Measurements from ENCODE around the gene FBXO41.

Gene FBXO41

DNA sequence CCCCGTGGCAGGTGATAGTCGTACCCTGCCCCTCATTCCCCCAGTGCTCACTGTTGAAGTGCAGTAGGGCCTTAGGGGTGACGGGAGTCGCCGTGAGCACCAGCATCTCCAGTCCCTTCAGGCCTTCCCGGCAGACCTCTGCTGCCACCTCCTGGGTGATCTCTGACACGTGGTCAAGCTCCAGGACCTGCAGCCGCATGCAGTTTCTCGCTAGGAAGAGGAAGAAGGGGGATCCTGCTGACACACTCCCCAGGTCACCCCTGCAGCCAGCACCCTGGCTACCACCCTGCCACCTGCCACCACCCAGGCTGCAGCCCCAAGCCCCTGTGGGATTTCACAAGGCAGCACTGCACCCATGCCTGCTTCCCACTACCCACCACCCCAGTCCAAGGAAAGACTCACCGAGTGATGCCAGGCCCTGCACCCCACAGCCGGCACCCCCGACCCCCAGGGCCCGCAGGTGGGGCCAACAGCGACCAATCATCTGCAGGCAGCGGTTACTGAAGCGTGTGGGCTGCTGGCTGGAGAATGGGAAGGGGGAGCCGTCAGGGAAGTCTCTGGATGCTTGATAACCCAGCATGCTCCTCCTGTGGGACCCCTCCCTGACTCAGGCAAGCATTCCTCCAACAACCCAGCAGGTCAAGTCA is 23.8 kb downstream of the FBXO41 start:
- DNase-seq = no peak

DNA sequence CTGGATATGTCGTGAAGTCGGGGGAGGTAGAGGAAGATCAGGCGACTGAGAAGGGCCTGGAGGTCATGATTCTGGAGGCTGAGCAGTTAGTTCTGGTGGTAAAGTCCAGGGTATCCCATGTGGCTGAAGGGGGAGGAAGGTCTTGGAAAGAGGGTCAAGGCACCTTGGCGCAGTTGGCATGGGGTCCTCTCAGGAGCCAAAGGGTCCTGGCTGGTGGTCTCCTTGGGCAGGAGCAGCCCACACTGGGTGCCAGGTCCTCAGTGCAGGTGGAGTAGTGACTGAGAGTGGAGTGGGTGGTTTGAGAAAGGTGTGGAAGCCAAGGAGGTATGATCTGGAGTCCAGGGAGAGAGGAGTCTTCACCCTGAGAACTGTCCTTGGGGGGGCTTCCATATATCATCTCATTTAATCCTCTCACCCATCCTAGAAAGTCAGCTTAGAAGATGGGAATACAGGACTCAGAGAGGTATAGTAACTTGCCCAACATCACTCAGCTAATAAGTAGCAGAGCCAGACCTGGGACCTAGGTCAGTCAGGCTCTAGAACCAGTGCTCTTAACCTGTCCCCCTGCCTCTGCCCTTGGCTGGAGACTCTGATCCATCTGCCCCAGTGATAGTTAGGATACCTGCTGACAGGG is 24.5 kb downstream of the FBXO41 start:
- DNase-seq = no peak

DNA sequence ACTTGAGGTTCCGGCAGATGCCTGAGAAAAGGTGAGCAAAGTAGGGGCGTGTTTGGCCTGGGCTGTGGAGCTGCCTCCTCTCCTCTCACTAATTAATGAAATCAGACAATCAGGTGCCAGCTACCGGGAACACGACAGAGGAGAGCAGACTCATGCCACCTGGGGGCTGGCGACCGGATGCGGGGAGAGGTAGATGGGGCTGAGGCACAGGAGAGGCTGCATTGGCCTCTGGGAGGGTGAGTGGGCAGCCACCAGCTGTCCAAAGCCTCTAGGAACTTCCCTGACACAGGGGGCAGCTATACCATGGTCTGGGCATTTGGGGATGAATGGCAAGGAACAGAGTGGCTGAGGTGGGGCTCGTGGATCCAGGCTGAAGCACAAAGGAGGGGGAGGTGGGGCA is 25.0 kb downstream of the FBXO41 start:
- DNase-seq = no peak

DNA sequence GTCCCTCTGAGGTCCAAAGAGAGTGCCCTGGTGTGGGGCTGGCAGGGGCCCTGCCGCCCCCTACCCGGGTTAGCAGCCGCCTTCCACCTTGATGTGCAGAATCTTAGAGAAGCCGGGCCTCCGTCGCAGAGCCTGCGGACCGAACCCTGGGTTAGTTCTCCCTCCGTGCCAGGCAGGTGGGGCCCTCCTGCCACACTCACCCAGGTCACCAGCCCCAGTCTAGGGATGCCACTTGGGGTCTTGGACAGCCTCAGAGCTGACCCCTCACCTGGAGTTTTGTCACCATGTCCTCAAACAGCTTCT is 25.4 kb downstream of the FBXO41 start:
- no peak for DNase-seq

DNA sequence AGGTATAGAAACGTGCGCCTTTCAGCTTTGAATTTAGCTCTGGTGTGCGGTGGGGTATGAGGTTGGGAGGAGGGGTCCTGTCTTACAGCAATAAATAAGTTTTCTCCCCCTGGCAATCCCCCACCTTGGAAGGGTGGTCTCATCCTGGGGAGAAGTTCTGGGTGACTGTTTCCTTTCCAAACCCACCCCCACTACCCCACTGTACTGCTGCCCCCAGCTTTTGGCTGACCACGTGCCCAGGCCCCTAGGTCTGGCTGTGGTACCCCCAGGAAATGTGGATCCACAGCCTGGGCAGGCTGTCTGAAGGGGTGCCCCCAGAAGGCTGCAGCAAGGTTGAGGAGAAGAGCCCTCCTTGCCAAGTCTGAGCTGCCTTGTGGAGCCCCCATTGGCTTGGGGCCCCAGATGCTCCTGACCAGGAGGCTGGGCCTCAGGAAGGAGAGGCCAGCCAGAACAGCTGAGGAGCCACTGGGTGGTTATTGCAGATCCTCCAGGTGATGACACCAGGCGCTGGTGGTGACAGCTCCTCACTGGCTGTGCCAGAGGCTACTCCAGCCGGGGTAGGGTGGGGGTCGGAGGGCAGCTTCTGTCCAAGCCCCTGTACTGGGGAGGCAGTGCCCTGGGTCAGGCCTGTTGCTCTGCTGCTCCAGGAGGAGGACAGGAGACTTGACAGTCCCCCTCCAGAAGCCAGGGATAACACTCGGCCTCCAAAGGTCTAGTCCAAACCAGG is 25.9 kb downstream of the FBXO41 start:
- no peak for DNase-seq

DNA sequence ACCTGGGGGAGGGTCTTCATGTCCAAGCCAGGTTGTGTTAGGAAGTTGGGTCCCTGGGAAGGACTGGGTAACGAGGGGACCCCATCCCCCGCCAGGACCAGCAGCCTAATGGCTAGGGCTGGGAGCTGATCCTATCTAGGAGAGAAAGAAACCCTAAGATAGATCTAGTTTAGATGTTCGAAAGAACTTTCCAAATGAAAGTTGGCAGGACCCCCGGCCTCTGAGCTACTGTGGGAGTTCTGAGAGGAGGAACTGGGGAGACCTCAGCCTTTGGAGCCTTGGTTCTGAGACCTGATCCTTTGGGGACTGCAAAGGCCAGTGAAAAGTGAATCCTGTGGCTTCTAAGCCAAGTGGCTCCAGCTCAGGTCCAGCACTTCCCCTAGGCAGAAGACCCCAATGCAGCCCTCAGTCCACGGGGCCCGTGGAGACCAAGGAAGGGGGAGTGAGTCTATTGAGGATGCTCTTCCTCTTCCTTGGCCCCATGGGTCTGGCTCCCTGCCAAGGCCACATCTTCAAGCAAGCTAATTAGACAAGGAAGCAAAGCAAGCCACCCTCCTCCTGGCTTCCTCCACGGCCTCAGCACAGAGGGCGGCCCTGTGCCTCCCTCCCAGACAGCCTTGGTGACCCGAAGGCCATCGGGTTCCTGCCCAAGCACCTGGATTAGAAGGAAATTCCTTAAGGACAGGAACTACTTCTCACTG is 26.7 kb downstream of the FBXO41 start:
- no peak for DNase-seq

DNA sequence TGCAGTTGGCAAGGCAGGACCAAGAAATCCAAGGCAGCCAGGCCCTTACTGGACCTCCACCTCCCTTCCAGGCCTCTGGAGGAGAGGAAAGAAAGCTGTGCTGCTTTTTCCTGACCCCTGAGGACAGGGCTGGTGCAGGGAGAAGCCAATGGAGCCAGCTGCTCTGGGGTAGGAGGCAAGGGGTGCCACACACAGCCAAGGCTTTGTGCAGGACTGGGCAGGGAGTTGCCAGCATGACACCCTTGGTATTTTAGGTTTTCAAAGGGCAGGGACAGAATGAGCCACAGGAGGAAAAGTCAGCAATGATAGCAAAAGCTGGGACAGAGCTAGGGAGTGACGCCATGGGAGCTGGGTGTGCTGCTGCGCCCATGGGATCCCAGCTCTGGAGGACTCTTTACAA is 27.3 kb downstream of the FBXO41 start:
- DNase-seq = no peak

DNA sequence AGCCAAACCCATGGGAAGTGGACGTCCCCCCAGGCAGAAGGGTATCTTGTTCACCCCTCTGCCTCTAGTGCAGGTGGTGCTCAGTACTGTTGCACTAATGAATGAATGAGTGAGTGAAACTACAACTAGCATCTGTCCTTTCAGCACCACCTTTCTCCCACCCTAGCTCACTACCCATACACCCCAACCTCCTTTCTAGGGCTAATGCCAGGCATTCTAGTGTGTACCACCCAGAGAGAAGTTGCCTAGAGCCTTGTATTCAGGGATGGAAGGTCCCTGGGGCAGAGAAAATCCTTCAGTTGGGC is 27.7 kb downstream of the FBXO41 start:
- no peak for DNase-seq

DNA sequence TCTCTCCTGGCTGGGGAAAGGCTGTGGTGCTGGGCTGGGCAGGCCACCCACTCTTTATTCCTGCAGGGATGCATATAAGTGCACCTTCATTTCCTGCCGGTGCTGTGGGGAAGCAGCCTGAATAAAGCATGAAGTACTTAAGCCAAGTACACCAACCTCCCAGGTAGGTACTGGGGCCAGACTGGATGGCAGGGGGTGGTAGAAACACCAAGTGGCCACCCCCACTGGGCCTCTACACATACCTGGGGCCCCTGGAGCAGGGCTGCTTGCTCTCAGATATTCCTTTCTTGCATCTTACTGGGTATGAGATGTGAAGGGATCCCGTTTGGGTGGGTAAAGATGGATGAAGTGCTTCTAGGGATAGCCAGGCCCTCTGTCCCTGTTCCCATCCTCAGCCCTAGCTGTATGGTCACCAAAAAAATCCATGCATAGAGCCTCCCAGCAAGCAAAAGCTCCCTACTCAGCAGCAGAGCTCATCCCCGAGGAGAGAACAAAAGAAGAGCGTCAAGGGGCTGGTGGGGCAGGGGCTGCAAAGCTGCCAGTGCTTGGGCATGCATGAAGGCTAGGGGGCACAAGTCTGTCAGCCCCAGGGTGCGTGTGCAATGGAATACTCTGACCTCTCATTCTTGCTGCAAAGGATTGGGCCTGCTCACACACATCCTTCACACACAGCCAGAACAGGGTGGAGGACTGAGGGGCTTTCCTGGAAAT is 28.2 kb downstream of the FBXO41 start:
- DNase-seq = no peak

DNA sequence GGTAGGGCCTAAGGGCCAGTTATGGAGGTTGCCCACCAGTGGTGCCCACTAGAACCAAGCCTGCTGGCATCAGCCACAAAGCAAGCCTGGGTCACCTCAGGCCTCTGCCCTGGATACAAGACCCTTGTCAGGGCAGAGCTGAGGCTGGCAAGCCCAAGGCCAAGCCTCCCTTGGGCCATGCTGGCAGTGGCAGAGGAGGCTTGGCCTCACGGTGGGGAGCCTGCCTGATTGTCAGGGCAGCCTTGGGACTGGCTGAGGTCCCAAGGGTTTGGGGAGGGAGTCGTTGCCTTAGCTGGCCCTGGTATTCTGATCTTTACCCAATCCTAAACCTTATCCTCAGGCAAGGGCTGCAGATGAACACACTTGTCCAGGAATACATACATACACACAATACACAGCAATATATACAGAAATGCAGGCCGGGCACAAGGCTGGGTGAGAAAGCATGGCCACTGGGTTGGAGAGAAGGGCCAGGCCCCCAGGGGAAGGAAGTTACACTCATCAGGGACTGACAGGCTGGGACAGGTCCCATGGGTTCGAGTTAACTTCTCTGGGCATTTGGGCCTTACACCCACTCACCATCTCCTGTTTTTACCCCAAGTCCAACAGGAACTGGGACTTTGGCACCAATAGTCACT is 29.2 kb downstream of the FBXO41 start:
- DNase-seq = no peak

DNA sequence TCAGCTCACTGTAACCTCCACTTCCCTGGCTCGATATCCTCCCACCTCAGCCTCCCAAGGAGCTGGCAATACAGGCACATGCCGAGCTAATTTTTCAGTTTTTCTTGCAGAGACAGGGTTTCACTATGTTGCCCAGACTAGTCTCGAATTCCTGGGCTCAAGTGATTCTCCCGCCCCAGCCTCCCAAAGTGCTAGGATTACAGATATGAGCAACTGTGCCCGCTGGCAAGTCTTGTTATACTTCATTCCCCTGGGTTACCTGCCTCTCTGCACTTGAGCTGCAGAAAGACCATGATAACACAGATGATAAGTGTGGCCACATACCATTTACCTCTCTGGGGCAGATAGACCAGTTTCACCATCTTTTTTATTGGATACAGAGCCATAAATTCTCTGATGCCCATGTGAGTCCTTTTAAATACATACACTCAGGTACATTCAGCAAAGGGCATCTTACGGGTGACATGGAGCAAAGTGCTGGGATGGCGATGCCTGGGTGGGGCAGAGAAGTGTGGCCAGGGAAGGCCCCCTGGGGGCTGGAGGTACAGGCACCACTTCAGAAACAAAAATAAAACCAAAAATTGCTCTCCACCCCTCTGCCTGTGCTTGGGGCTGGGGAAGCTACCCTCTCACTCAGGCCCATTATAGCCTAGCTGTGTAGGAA is 29.8 kb downstream of the FBXO41 start:
- no peak for DNase-seq

DNA sequence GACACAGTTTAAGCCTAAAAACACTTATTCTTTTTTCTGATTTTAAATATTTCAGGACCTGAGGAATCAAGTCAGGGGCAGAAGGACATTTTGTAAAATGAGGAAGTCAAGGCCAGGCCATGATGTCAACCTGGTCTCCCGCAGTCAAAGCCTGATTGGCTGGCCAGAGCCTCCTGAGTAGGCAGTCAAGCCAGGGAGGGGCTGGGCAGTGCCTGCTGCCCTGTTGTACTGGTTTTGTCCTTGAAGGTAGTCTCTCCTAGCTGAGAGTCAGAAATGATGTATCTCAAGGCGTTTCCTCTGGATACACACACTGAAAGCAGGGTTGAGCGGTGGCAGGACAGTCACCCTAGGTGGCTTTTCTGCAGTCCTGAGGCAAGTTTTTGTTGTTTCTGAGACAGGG is 30.4 kb downstream of the FBXO41 start:
- no peak for DNase-seq

DNA sequence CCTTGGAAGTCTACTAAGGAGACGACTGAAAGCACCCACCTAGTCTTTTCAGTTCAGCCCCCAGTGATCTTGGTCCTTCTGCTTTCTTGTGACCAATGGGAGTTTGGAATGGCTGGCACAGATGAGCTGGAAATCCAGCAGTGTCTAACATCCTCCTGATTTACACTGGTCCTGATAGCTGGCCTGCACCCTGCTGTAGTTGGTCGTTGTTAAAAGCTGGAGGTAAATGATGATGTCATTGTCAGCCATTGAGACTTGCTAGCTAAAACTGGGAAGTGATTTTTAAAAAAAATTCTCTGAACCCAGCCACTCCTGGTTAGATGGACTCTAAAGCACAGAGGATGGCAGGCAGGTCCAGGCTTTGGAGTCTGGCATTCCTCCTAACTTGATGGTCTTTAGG is 30.9 kb downstream of the FBXO41 start:
- no peak for DNase-seq

DNA sequence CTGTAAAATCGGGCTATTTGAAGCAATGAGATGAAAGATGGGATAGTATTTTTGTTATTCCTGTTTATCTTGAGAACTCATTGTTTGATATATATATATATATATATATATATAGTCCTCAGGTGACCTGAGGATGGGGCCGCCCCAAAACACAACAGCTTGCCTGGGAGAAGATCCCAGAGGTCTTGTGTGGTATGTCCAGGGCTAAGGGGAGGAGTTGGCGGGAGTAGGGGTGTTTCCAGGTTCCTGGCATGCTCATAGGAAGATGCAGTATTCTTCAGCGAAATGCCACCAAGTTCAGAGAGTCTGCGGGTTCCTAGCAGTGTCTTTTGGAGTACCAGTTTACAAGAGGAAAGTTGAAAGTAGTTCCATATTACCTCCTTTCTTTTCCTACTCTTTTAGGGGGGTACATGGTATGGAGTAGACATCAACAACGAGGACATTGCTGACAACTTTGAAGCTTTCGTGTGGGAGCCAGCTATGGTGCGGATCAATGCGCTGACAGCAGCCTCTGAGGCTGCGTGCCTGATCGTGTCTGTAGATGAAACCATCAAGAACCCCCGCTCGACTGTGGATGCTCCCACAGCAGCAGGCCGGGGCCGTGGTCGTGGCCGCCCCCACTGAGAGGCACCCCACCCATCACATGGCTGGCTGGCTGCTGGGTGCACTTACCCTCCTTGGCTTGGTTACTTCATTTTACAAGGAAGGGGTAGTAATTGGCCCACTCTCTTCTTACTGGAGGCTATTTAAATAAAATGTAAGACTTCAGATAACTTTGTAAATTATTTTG is 31.8 kb downstream of the FBXO41 start:
- DNase-seq = no peak

DNA sequence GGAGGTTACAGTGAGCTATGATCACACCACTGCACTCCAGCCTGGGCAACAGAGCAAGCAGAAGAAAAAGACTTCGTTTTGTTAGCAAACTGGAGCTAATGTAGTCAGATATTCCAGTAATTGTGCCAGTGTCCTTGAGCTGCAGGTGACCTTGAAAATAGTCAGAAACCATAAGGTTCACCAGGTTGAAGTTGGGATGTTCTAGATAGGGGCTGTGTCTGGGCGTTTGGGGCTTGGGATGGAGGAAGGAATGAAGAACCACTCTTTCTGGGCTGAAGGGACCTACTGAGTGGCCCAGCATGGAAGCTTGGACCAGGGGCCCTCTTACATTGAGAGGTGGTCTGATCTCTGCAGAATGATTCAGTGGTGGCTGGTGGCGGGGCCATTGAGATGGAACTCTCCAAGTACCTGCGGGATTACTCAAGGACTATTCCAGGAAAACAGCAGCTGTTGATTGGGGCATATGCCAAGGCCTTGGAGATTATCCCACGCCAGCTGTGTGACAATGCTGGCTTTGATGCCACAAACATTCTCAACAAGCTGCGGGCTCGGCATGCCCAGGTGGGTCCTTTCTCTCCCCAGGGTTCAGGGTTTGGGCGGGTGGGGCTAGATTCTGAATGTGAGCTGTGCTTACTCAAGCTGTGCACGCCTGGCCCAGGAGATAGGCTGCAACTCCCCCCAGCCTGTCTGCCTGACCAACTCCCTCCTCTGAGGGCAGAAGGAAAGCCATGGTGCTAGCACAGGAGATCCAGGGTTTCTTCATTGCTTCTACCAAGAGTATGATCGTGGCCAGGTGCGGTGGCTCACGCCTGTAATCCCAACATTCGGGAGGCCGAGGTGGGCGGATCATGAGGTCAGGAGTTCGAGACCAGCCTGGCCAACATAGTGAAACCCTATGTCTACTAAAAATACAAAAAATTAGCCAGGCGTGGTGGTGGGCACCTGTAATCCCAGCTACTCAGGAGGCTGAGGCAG is 33.1 kb downstream of the FBXO41 start:
- no peak for DNase-seq

DNA sequence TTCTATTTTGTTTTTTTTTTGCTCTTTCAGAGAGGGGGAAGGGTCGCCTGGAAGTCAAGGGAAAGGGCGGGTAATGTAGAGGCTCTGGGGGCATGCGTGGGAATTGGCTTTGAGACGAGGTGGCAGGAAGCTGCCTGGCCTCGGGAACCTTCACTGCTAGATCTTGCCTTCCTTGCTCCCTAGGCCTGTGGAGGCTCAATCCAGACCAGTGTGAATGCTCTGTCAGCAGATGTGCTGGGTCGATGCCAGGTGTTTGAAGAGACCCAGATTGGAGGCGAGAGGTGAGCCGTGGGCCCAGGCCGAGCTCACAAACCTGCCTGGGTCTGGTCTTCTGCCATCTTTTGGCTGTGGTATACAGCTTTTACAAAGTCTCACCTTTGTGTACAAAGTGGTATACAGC is 34.6 kb downstream of the FBXO41 start:
- no peak for DNase-seq

DNA sequence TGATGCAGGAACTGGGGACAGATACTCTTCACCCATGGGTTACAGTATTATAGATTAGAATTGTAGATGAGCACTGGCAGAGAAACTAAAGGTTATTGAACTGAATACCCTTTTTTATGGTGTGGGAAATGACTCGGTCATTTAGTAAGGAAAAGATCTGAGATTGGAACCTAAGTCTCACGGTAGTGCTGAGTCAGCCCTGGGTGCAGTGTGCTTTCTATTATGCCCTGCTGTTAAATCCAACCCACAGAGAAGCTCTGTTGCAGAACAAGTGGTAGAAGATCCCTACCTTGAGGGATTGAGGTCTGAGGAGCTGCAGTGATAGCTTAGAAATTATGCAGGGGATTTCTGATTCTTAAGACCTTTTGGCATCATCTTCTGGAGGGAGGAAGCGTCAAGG is 37.4 kb downstream of the FBXO41 start:
- no peak for DNase-seq

DNA sequence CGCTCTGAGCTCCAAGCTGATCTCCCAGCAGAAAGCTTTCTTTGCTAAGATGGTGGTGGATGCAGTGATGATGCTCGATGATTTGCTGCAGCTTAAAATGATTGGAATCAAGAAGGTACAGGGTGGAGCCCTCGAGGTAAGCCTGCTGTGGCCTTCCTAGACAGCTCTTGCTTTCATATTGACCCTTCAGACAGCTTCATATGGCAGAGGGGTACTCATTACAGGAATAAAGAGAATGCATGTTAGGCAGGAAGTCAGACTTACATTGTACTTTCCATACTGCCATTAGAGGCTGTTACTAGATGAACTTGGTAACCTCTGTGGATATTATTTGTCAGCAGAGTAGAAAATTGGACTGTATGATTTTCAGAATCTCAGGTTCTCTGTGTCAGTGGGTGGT is 39.7 kb downstream of the FBXO41 start:
- no peak for DNase-seq

DNA sequence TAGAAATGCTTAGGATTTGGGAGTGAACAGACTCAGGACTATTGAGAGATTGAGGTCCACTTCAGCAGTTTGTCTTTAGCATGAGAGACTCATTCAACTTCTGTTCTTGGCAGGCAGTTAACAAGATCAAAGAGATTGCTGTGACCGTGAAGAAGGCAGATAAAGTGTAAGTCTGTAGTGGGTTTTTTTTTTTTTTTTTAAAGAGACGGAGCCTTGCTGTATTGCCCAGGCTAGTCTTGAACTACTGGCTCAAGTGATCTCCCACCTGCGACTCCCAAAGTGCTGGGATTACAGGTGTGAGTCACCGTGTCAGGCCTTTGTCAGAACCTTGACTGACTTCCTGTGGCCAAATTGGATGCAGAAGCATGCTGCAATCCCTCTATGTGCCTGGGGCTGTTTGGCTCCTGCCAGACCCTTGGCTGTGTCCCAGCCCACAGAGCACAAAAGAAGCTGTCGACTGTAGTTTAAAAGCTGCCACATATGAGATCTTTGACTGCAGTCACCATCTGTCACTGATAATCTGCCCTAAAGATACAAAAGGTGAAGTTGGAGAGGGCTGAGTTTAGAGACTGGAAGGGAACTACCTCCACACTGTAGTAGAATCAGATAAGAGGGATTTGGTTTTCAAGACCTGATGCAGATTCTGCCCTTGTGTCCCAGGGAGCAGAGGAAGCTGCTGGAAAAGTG is 40.3 kb downstream of the FBXO41 start:
- DNase-seq = no peak

DNA sequence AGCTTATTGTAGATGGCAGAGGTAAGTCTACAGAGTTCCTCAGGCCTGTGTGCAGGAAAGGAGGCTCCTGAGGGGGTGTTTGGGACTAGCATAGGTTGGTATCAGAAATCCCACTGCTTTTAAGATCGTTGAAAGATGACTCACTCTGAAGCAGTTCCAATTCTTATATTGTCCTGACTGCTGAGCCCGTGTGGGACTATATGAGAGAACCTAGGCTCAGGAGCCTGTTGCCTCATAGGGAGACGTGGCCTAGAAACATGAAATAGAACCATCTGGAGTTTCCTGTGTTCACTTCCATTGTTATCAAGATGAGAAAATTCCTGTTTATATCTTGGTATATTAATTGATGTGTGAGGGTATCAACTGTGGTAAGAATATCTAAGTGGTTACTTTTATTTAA is 44.5 kb downstream of the FBXO41 start:
- DNase-seq = no peak

Data from SHP77 treated with DMSO at 0.1 percent for 48 hours (cell line).